Kidney (tissue), 14 donors: ENCODE results near the gene HECW1. TPM values are rescaled to one million over a fixed set of nuclear protein-coding genes. Genes with fewer than 3 reads are reported as not detected.

Experiments
- DNase-seq, 5 donors: peaks; one replicate each; pipeline ENCODE4 v3.0.0-alpha.2; 2013 to 2020
- FAIRE-seq: peaks from 2 replicates; lab custom pipeline; 2012; peaks lifted over from hg19 to GRCh38; lab: Jason Lieb, UNC
- H3K27ac ChIP-seq, 2 donors: one replicate each; pipeline ENCODE4 v1.7.0; 2013; ENCODE audit warnings: low read depth in 2 of 2, low read length in 2 of 2, inconsistent platforms in 1 of 2
- H3K27me3 ChIP-seq: one replicate; pipeline ENCODE4 v1.7.1; 2013; ENCODE audit warnings: low read length, inconsistent platforms; ENCODE audit not compliant: control insufficient read depth, insufficient read depth
- H3K36me3 ChIP-seq, 3 donors: one replicate each; pipeline versions ENCODE4 v1.7.0 to v1.7.1; 2013; ENCODE audit warnings: low read length in 3 of 3, control low read depth in 1 of 3, inconsistent platforms in 1 of 3; ENCODE audit not compliant: insufficient read depth in 3 of 3, control insufficient read depth in 2 of 3
- H3K4me1 ChIP-seq, 3 donors: one replicate each; pipeline versions ENCODE4 v1.7.0 to v1.7.1; 2013; ENCODE audit warnings: low read length in 3 of 3, inconsistent platforms in 1 of 3, low read depth in 1 of 3; ENCODE audit not compliant: control insufficient read depth in 2 of 3, insufficient read depth in 2 of 3
- H3K4me3 ChIP-seq, 3 donors: one replicate each; pipeline versions ENCODE4 v1.7.0 to v1.8.1; 2013; ENCODE audit warnings: low read length in 3 of 3, control low read depth in 1 of 3, inconsistent platforms in 1 of 3
- H3K9ac ChIP-seq, 3 donors: one replicate each; pipeline versions ENCODE4 v1.7.0 to v1.7.1; 2013; ENCODE audit warnings: low read length in 3 of 3, control low read depth in 1 of 3, inconsistent platforms in 1 of 3
- H3K9me3 ChIP-seq, 3 donors: one replicate each; pipeline versions ENCODE4 v1.7.0 to v1.7.1; 2013; ENCODE audit warnings: low read length in 3 of 3, control low read depth in 1 of 3, inconsistent platforms in 1 of 3; ENCODE audit not compliant: control insufficient read depth in 2 of 3, insufficient read depth in 1 of 3
- intact Hi-C: fragments of 100-400 bp; cut with DNase I; formaldehyde crosslinking; loops from one replicate; pipeline ENCODE4 v1.11.1; 2022
- polyA plus RNA-seq: library from polyadenylated mRNA; stranded (reverse); fragments of 350-450 nt; fragmentation: Illumina TruSeq; extraction: RNeasy Lipid Tissue Mini Kit (QIAGEN cat#74804); gene quantifications from one replicate; pipeline ENCODE4 v1.2.3, GENCODE V29; 2014; ENCODE audit warnings: low read depth, low replicate concordance; ENCODE audit not compliant: insufficient read depth
- total RNA-seq: library from RNA; stranded (reverse); fragmentation: NEBNext Ultra II Directional; extraction: Animal tissue kit (Norgen Biotek cat#: 25700); gene quantifications from one replicate; pipeline ENCODE4 v1.2.1, GENCODE V29; 2021
- TF ChIP-seq, protein P1 (sequence below): IDR thresholded peaks from 3 replicates; pipeline ENCODE4 v1.5.1; 2012; ENCODE audit warnings: mild to moderate bottlenecking, moderate library complexity, borderline replicate concordance; ENCODE audit not compliant: insufficient read depth; ENCODE audit errors: extremely low read depth
- donor health status: control.
- donor health status: control.
- donor health status: control.
- donor health status: control.
- donor health status: control.
- donor health status: DM: yes; HTN: yes; CAD: no.
- donor health status: Normal renal cell carcinoma (clear cell type).

The HECW1 gene
- total and polyA plus RNA-seq, 2 donors from 2014 or later: 0.50 to 7.5 TPM

DNA sequence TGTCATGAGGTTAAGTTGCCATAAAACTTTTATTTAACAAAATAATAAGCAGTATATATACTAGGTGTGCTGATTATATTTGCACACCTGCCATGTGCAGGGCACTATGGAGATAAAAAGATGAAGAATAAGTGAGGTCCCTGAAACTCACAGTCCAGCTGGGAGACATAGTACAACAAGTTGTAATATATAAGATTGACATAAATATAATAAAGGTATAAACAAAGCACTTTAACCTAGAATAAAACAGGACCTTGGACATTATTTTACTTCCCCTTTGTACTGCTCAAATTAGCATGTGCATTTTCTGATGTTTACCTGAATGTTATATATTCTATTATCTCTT lies 476.7 kb downstream of the HECW1 start:
- H3K27me3 ChIP-seq: no peaks in the 10 kb centered on the region
- no peak overlapping the region for H3K4me3 ChIP-seq
- FAIRE-seq: no peak
- no peaks in the 10 kb centered on the region for H3K9me3 ChIP-seq
- no peak for DNase-seq
- intact Hi-C loops: no loop called here
- H3K27ac ChIP-seq: no peak overlapping the region
- H3K36me3 ChIP-seq: no peaks in the 10 kb centered on the region
- H3K9ac ChIP-seq: no peak overlapping the region
- TF ChIP-seq, protein P1, sequence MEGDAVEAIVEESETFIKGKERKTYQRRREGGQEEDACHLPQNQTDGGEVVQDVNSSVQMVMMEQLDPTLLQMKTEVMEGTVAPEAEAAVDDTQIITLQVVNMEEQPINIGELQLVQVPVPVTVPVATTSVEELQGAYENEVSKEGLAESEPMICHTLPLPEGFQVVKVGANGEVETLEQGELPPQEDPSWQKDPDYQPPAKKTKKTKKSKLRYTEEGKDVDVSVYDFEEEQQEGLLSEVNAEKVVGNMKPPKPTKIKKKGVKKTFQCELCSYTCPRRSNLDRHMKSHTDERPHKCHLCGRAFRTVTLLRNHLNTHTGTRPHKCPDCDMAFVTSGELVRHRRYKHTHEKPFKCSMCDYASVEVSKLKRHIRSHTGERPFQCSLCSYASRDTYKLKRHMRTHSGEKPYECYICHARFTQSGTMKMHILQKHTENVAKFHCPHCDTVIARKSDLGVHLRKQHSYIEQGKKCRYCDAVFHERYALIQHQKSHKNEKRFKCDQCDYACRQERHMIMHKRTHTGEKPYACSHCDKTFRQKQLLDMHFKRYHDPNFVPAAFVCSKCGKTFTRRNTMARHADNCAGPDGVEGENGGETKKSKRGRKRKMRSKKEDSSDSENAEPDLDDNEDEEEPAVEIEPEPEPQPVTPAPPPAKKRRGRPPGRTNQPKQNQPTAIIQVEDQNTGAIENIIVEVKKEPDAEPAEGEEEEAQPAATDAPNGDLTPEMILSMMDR: no peak
- H3K4me1 ChIP-seq: peaks cover 0 to 7% (median 4%) of the 10 kb centered on the region in 3 donors

DNA sequence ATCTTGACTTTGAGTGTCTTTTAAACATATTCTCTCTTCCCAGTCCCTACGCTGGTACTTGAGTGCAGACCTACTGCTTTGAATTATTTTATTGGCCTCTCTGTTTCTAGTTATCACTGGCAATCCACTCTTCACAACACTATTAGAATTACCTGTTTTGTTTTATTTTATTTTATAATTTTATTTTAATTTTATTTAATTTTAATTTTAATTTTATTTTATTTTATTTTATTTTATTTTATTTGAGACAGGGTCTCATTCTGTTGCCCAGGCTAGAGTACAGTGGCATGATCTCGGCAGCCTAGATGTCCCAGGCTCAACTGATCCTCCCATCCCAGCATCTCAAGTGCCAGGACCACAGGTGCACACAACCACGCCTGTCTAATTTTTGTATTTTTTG lies 477.3 kb downstream of the HECW1 start:
- intact Hi-C loops: no loop called here
- H3K27ac ChIP-seq: no peak overlapping the region
- no peaks in the 10 kb centered on the region for H3K36me3 ChIP-seq
- TF ChIP-seq, protein P1: no peak
- no peaks in the 10 kb centered on the region for H3K9me3 ChIP-seq
- DNase-seq (no peak), FAIRE-seq (no peak)
- H3K4me3 ChIP-seq: no peak overlapping the region
- H3K9ac ChIP-seq: no peak overlapping the region
- peaks cover 0 to 2% (median 0%) of the 10 kb centered on the region in 3 donors for H3K4me1 ChIP-seq
- H3K27me3 ChIP-seq: no peaks in the 10 kb centered on the region

DNA sequence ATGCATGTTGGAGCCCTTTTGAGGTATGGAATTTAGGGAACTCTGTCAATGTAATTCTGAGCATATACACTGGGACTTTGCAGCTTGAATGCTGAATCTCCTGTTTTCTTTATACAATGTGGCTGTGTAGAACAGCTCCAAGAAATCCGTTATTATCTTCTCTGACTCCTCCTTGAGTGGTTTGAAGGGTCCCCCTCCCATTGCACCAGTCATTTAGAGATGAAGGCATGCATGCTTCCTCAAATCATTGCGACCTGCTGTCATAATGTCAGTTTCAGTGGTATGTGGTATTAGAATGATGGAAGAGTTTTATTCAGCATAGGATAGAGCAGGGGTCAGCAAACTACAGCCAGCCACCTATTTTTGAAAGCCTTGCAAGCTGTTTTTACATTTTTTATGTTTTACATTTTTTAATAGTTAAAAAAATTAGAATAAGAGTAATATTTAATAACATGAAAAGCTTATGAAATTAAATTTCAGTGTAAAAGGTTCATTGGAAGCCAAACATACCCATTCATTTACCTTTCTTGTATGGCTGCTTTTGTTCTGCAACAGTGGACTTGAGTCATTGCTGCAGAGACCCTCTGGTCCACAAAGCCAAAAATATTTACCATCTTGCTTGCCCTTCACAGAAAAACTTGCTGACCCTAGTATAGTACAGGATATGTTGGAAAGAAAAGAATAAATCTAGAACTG lies 478.6 kb downstream of the HECW1 start:
- Histone ChIP-seq H3K27ac (no peak overlapping the region), H3K27me3 (no peaks in the 10 kb centered on the region), H3K4me1 (peaks cover 0 to 2% (median 0%) of the 10 kb centered on the region in 3 donors), H3K36me3 (no peaks in the 10 kb centered on the region), H3K9me3 (no peaks in the 10 kb centered on the region), H3K9ac (no peak overlapping the region), H3K4me3 (no peak overlapping the region)
- TF ChIP-seq, protein P1: no peak
- no peak for DNase-seq
- intact Hi-C loops: no loop called here
- no peak for FAIRE-seq
